ENCODE results near the gene WDR38. TPM values are rescaled to one million over a fixed set of nuclear protein-coding genes. Genes with fewer than 3 reads are reported as not detected.

The WDR38 gene
- polyA plus RNA-seq, 1 of the 3 experiments (the other 2 are of a cell fraction), result not detected

DNA sequence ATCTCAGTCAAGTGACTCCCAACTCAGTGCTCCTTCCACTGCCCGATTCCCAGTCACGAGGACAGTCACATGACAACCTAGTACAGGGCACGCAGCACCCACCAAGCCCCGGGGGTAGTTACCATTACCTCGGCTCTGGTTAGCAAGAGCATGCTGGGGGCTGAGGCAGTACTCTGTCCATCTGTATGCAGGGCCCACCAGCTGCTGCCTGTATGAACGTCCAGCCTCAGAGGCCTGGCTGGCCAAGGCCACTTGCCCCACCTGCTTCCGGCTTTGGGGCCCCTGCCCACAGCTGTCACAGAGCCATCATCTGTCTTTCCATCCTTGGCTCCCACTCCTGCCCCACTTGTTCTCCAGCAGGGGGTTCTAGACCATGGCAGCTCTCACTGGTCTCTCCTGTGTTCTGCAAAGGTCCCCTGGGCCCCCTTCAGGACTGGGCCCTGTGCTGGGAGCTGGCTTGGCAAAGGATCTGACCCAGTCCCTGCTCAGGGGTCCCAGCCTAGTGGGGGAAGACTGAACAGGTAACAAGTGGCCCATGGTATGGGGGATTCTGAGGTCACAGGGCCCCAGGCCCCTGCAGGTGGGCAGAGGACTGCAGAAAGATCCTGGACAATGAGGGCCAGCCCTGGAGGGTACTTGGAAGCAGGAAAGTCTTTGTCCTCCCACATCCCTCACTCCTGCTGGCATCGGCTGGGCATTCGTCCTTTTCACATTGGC lies 5.2 kb downstream of the WDR38 start:
- no peak overlapping the region for H3K9ac ChIP-seq
- peaks cover 34% of the 10 kb centered on the region for H3K79me2 ChIP-seq (ENCODE audit: insufficient read depth)
- peaks cover 56% of the 10 kb centered on the region for H4K20me1 ChIP-seq (ENCODE audit: insufficient read depth)
- peaks cover 13 to 27% of the 10 kb centered on the region in 2 experiments; a peak in 1 of 4 replicates for H3K4me1 ChIP-seq (ENCODE audit: control insufficient read depth in 1 of 2, insufficient read depth in 2 of 2, low read depth in 1 of 2, low read length in 1 of 2)
- H3K27me3 ChIP-seq (ENCODE audit: insufficient read depth), result no peaks in the 10 kb centered on the region
- H2AFZ ChIP-seq (ENCODE audit: low read depth), result no peak overlapping the region
- 77% methylated on average over 3 of the region's 9 CpGs for WGBS (ENCODE audit: low lambda C conversion rate)
- H3K4me3 ChIP-seq (ENCODE audit: low read depth in 2 of 2, low read length in 1 of 2), result no peak overlapping the region
- DNase-seq, result no peak
- H3K9me3 ChIP-seq, result no peaks in the 10 kb centered on the region
- no peak for TF ChIP-seq TAF1 (IDR thresholded peaks at IDR 0.05; ENCODE audit: borderline replicate concordance, low read depth, low read length)
- TF ChIP-seq, protein P1, sequence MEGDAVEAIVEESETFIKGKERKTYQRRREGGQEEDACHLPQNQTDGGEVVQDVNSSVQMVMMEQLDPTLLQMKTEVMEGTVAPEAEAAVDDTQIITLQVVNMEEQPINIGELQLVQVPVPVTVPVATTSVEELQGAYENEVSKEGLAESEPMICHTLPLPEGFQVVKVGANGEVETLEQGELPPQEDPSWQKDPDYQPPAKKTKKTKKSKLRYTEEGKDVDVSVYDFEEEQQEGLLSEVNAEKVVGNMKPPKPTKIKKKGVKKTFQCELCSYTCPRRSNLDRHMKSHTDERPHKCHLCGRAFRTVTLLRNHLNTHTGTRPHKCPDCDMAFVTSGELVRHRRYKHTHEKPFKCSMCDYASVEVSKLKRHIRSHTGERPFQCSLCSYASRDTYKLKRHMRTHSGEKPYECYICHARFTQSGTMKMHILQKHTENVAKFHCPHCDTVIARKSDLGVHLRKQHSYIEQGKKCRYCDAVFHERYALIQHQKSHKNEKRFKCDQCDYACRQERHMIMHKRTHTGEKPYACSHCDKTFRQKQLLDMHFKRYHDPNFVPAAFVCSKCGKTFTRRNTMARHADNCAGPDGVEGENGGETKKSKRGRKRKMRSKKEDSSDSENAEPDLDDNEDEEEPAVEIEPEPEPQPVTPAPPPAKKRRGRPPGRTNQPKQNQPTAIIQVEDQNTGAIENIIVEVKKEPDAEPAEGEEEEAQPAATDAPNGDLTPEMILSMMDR (IDR thresholded peaks at IDR 0.05), result 0 out of 2 replicates have a peak, but pooled peaks have one; percentile 13
- ChIA-PET CTCF (interaction anchor here (1.5 to 33.6 kb wide), 3 partner anchors 22 to 97 kb away, joined by 3 to 1436 read pairs (median 353); partner anchors contain the start of genes NR6A1 and OLFML2A), POLR2A (interaction anchor here (0.7 kb wide), 1 partner anchor 35 kb away, joined by 3 read pairs; no protein-coding TSS in a partner anchor)
- H3F3A ChIP-seq (replicated peaks; ENCODE audit: insufficient read depth), result peaks cover 49% of the 10 kb centered on the region
- H3K36me3 ChIP-seq (replicated peaks in 1 of 2; ENCODE audit: control insufficient read depth in 1 of 2, insufficient read depth in 2 of 2, low read length in 1 of 2), result peaks cover 35 to 44% of the 10 kb centered on the region in 2 experiments
- peak overlapping the region; percentile 90; the same call in 1 of the 2 replicates for H3K4me2 ChIP-seq
- H3K27ac ChIP-seq (ENCODE audit: low read depth in 2 of 2, low read length in 1 of 2), result no peak overlapping the region; a peak in 1 of 4 replicates
- no peaks in the 10 kb centered on the region for H3K9me2 ChIP-seq

DNA sequence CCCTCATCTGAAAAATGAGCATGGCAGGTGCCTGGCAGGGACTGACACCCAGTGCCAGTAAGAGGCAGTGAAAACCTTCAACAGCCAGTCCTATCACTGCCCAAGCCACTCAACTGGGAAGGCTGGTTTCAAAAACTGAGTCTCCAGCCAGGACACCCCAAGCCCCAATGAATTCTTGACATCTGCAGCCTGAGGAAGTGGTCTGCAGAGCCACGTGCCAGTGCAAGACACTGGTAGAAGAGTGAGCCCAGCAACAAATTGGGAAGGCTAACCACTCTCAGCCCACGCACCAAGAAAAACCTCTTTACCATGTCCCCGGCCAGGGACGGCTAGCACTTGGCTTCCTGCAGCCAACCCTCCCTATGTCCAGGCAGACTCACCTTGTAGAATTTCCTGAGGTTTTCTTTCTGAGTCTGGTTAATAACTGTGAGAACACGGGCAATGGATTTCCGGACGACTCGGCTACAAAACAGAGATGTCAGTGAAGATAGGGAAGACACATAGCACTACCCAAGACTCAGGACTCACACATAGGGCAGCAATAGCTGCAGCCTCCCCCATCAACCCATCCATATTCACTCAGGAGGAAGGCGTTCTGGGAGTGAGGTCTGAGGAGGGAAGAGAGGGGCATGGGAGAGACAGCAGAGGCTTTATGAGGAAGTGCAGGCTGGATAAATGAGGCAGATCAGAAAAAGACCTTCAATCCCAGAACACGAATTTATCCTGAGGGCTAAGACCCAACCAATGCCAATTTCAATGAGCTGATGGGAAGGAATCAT lies 6.7 kb downstream of the WDR38 start:
- TF ChIP-seq NFIC (IDR thresholded peaks at IDR 0.05; ENCODE audit: borderline replicate concordance), result no peak
- no peak for TF ChIP-seq POLR2AphosphoS5 (IDR thresholded peaks at IDR 0.05; ENCODE audit: low read depth, low read length)
- TF ChIP-seq FOSL2 (IDR thresholded peaks at IDR 0.05; ENCODE audit: borderline replicate concordance, low read depth), result no peak
- no peak for TF ChIP-seq GABPA (IDR thresholded peaks at IDR 0.05; ENCODE audit: low read depth)
- TF ChIP-seq, protein P2, sequence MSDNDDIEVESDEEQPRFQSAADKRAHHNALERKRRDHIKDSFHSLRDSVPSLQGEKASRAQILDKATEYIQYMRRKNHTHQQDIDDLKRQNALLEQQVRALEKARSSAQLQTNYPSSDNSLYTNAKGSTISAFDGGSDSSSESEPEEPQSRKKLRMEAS (IDR thresholded peaks at IDR 0.05; ENCODE audit: low read depth), result no peak
- TF ChIP-seq NRF1 (IDR thresholded peaks at IDR 0.05; ENCODE audit: low read depth, low read length), result no peak
- no peak for TF ChIP-seq GATA2 (CRISPR knock-in tag; IDR thresholded peaks at IDR 0.05)
- no peak for TF ChIP-seq TAF1 (IDR thresholded peaks at IDR 0.05; ENCODE audit: borderline replicate concordance, low read depth, low read length)
- TF ChIP-seq RAD21 (IDR thresholded peaks at IDR 0.05; ENCODE audit: low read length), result no peak
- no peak for TF ChIP-seq TCF12 (IDR thresholded peaks at IDR 0.05)
- no peak for TF ChIP-seq RXRA (IDR thresholded peaks at IDR 0.05; ENCODE audit: borderline replicate concordance, low read depth)
- peak overlapping the region; percentile 99 for H3K9ac ChIP-seq
- peaks cover 34% of the 10 kb centered on the region for H3K79me2 ChIP-seq (ENCODE audit: insufficient read depth)
- no peaks in the 10 kb centered on the region for H3K9me3 ChIP-seq
- H2AFZ ChIP-seq (ENCODE audit: low read depth), result no peak overlapping the region
- ChIA-PET POLR2A (interaction anchor here (0.5 to 1.3 kb wide), 3 partner anchors 11 to 322 kb away, joined by 3 to 6 read pairs (median 3); no protein-coding TSS in a partner anchor), CTCF (interaction anchor here (1.5 to 33.6 kb wide), 3 partner anchors 7 to 98 kb away, joined by 3 to 1436 read pairs (median 55); partner anchors contain the start of genes NR6A1, OLFML2A and WDR38)
- WGBS (ENCODE audit: low lambda C conversion rate), result 21% methylated on average over 10 of the region's 10 CpGs
- peak overlapping the region; percentile 83 to 98 for H3K4me3 ChIP-seq (ENCODE audit: low read depth in 2 of 2, low read length in 1 of 2)
- H3K27me3 ChIP-seq (ENCODE audit: insufficient read depth), result no peaks in the 10 kb centered on the region
- H3K9me2 ChIP-seq, result no peaks in the 10 kb centered on the region
- H3K27ac ChIP-seq (ENCODE audit: low read depth in 2 of 2, low read length in 1 of 2), result peak overlapping the region in 1 of 2 experiments; percentile 3; a peak in 1 of 4 replicates
- H3K36me3 ChIP-seq (replicated peaks in 1 of 2; ENCODE audit: control insufficient read depth in 1 of 2, insufficient read depth in 2 of 2, low read length in 1 of 2), result peaks cover 35 to 44% of the 10 kb centered on the region in 2 experiments
- peaks cover 56% of the 10 kb centered on the region for H4K20me1 ChIP-seq (ENCODE audit: insufficient read depth)
- DNase-seq, result no peak
- H3F3A ChIP-seq (replicated peaks; ENCODE audit: insufficient read depth), result peaks cover 48% of the 10 kb centered on the region
- peaks cover 13 to 27% of the 10 kb centered on the region in 2 experiments; a peak in 1 of 4 replicates for H3K4me1 ChIP-seq (ENCODE audit: control insufficient read depth in 1 of 2, insufficient read depth in 2 of 2, low read depth in 1 of 2, low read length in 1 of 2)
- peak overlapping the region; percentile 90 for H3K4me2 ChIP-seq
